T-helper 2 cell treated with Interferon-gamma antibody and Interleukin-4, amounts not matched to agents 5 μg/mL and 100 μg/mL, for 36 hours (primary cell): ENCODE measurements around the gene NLGN3.

Experiments used
- DNase-seq: peaks from one replicate; pipeline ENCODE4 v3.0.0; 2021; ENCODE audit warnings: low spot score
- H3K27ac Mint-ChIP-seq: one replicate; pipeline ENCODE4 v1.8.0; 2021; ENCODE audit warnings: mild to moderate bottlenecking, mixed read lengths
- H3K27me3 Mint-ChIP-seq: one replicate; pipeline ENCODE4 v1.8.0; 2021; ENCODE audit warnings: low read depth, mixed read lengths
- H3K36me3 Mint-ChIP-seq: one replicate; pipeline ENCODE4 v1.8.0; 2021; ENCODE audit warnings: low read depth, mixed read lengths
- H3K4me1 Mint-ChIP-seq: one replicate; pipeline ENCODE4 v1.8.0; 2021; ENCODE audit warnings: low read depth, mixed read lengths
- H3K4me3 Mint-ChIP-seq: one replicate; pipeline ENCODE4 v1.8.0; 2022; ENCODE audit warnings: mild to moderate bottlenecking, moderate library complexity, mixed read lengths
- H3K9me3 Mint-ChIP-seq: one replicate; pipeline ENCODE4 v1.8.0; 2021; ENCODE audit warnings: mixed read lengths

Gene NLGN3

DNA sequence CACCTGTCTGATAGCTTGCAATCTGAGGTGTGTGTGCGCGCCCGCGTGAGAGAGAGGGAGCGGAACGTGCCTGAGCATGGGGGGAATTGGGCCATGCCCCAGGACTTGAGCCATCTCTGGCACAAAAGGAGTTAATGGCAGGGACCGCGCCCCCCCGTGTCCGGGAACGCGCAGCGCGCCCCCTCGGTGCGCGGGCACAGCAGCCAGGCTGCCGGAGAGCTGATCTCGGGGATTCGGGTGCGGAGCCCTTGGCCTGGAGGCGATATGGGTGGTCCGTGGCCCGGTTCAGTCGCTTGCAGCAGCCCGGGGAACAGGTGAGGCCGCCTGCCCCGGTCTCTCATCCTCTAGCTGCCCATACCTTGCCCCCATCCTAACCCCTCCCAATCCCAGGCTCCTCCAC, at the start of gene NLGN3:
Gene NLGN3 (plus strand): TSS at position 191 of the 400 bp plus-strand sequence. CDS start 2,909 bp downstream, outside the sequence.
- Mint-ChIP-seq H3K36me3 (peaks cover 6% of the 10 kb centered on the region), H3K4me1 (peaks cover 7% of the 10 kb centered on the region), H3K27me3 (no peaks in the 10 kb centered on the region), H3K27ac (no peak within 1 kb of the TSS), H3K4me3 (no peak within 1 kb of the TSS), H3K9me3 (no peaks in the 10 kb centered on the region)
- DNase-seq: no peak

DNA sequence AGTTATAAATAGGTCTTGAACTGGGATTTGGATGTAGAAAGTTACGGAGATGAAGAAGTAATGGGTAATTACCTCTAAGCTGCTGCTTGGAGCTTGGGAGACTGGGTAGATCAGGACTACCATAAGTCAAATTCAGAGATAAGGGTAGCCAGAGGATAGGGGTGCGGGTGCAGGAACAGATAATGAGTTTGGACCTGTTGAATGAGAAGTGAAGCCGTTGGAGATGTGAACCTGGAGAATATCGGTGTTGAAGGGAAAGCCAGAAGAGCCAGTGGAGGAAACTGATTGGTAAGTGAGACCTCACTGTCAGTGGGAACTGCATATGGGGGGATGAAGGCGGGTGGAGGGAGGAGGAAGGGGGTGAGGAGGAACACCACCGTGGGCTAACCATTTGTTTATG, 49.6 kb upstream of the NLGN3 start:
- peaks cover 22% of the 10 kb centered on the region for H3K4me1 Mint-ChIP-seq
- DNase-seq: no peak
- peak overlapping the region; percentile 63 for H3K27ac Mint-ChIP-seq
- no peaks in the 10 kb centered on the region for H3K9me3 Mint-ChIP-seq
- H3K27me3 Mint-ChIP-seq: no peaks in the 10 kb centered on the region
- H3K4me3 Mint-ChIP-seq: peak overlapping the region; percentile 99
- H3K36me3 Mint-ChIP-seq: no peaks in the 10 kb centered on the region

DNA sequence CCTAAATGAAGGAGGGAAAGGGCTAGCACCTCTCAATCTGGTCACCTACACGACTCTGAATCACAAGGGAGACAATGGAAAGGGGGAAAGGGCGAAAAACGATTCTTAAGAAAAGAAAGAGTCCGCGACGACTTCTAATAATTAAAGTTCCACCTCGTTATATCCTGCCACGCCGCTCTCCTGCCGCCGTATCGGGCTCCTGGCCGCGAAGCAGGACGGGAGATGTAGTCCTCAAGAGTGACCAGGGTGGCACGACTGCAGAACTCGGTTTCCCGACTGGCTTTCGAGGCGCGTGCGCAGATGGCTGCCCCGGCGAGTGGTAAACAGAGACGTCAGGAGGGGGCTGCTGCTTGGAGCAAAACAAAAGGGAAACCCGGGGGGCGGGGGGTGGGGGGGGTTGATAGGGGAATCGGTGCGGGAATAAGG, 49.1 kb upstream of the NLGN3 start, which contains the start of gene FOXO4:
Gene FOXO4 (plus strand): TSS at position 297 of the 426 bp plus-strand sequence. CDS start 678 bp downstream, outside the sequence.
- Mint-ChIP-seq H3K36me3 (no peaks in the 10 kb centered on the region), H3K4me3 (peak within 1 kb of the TSS; percentile 99), H3K4me1 (peaks cover 22% of the 10 kb centered on the region), H3K27ac (peak within 1 kb of the TSS; percentile 94), H3K9me3 (no peaks in the 10 kb centered on the region), H3K27me3 (no peaks in the 10 kb centered on the region)
- DNase-seq: peak; percentile 84

DNA sequence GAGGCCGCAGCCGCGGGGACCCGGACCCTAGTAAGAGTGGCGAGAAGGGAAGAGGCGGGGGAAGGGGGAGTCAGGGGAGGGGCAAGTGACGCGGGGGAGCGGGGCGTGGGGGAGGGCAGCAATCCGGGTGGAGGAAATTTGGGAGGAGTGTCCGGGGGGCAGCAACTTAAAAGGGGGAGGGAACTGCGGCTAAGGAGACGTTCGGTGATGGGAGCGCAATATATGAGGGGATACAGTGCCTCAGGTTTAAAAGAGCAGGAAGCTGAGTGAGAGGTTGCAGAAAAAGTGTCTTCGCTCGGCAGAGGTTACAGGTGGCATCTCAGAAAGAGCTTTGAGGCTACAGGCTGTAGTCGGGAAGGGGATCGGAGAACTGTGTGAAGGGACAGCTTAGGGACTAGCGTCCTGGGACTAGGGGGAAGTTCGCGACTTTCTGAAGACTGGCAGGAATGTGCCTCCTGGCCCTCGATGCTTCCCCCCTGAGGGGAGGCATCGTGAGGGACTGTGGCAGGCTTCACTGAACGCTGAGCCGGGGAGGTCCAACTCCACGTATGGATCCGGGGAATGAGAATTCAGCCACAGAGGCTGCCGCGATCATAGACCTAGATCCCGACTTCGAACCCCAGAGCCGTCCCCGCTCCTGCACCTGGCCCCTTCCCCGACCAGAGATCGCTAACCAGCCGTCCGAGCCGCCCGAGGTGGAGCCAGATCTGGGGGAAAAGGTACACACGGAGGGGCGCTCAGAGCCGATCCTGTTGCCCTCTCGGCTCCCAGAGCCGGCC, 48.5 kb upstream of the NLGN3 start:
- Mint-ChIP-seq H3K36me3 (no peaks in the 10 kb centered on the region), H3K27me3 (no peaks in the 10 kb centered on the region), H3K4me3 (peak overlapping the region; percentile 99), H3K27ac (peak overlapping the region; percentile 94), H3K9me3 (no peaks in the 10 kb centered on the region), H3K4me1 (peaks cover 24% of the 10 kb centered on the region)
- no peak for DNase-seq

DNA sequence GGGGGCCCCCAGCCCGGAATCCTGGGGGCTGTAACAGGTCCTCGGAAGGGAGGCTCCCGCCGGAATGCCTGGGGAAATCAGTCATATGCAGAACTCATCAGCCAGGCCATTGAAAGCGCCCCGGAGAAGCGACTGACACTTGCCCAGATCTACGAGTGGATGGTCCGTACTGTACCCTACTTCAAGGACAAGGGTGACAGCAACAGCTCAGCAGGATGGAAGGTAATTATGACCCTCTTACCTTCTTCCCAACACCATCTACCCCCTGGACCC, 47.9 kb upstream of the NLGN3 start:
- Mint-ChIP-seq H3K4me1 (peaks cover 28% of the 10 kb centered on the region), H3K27ac (peak overlapping the region; percentile 10)

DNA sequence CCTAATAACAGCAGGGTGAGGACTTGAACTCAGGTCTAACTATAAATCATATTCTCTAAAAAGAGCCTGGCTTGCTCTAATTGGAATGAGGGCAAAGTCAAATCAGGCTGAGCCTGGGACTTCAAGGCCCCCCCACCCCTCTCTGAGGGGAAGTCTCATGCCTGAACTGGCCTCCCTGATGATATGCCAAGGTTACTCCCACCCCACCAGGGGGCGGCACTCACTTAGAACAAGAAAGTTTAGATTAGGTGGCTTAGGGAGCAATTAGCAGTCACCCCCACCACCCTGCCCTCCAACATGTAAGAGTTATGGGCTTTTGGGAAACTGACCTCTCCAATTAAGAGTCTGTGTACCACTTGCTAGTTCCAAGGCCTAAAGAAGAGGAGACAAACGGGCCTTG, 46.3 kb upstream of the NLGN3 start:
- Mint-ChIP-seq H3K4me3 (no peak overlapping the region), H3K36me3 (no peaks in the 10 kb centered on the region), H3K9me3 (no peaks in the 10 kb centered on the region), H3K27me3 (no peaks in the 10 kb centered on the region), H3K27ac (no peak overlapping the region), H3K4me1 (peaks cover 38% of the 10 kb centered on the region)
- peak; percentile 56 for DNase-seq

More for the DNA sequence above, 47.9 kb upstream of the NLGN3 start:
- H3K9me3 Mint-ChIP-seq: no peaks in the 10 kb centered on the region
- H3K4me3 Mint-ChIP-seq: peak overlapping the region; percentile 99
- no peak for DNase-seq
- H3K36me3 Mint-ChIP-seq: no peaks in the 10 kb centered on the region
- no peaks in the 10 kb centered on the region for H3K27me3 Mint-ChIP-seq

DNA sequence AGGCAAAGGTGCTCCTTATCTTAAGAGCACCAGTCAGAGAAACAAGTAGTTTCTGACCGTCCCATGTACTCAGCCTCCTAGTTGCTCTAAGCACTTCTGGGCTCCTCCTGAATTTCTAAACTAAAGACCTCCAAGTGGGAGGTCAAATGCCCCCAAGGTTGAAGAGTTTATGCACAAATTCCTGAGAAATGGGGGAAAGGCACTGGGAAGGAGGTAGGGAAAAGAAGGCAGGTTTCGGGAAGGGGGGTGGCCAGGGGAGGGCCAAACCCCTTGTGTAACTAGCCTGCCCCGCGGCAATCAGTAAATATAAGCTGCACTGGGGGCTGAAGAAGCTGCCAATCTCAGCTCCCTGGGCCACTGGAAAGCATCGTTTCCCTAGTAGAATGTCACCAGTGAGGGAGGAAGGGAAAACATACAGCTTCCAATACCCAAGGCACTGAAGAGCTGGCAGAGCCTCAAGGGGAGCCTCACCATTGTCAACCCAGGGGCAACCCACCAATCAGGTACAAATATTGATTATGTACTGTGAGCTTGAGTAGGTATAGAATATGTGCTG, 45.6 kb upstream of the NLGN3 start:
- Mint-ChIP-seq H3K27me3 (no peaks in the 10 kb centered on the region), H3K4me3 (no peak overlapping the region), H3K4me1 (peaks cover 41% of the 10 kb centered on the region), H3K27ac (no peak overlapping the region), H3K9me3 (no peaks in the 10 kb centered on the region), H3K36me3 (peaks cover 4% of the 10 kb centered on the region)
- DNase-seq: no peak

DNA sequence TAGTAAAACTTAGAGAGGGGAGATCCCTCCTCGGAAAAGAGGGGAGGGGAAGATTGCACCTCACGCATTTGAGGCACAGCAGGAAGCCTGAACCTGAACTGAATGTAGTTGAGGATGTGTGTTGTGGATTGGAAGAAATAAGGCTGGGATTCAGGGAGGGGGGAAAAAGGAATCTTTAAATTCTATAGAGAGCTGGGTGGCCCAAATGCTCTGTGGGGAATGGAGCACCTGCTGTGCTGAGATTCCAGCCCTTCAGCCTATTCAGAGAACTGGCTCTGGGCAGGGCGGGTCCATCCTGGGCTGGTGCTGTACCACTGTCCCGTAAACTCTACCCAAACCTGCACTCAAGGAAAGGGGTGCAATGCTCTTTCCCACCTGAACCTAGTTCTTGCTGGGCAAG, 44.9 kb upstream of the NLGN3 start:
- no peaks in the 10 kb centered on the region for H3K27me3 Mint-ChIP-seq
- no peak overlapping the region for H3K27ac Mint-ChIP-seq
- H3K36me3 Mint-ChIP-seq: peaks cover 10% of the 10 kb centered on the region
- no peaks in the 10 kb centered on the region for H3K9me3 Mint-ChIP-seq
- peaks cover 47% of the 10 kb centered on the region for H3K4me1 Mint-ChIP-seq
- H3K4me3 Mint-ChIP-seq: no peak overlapping the region
- DNase-seq: no peak

DNA sequence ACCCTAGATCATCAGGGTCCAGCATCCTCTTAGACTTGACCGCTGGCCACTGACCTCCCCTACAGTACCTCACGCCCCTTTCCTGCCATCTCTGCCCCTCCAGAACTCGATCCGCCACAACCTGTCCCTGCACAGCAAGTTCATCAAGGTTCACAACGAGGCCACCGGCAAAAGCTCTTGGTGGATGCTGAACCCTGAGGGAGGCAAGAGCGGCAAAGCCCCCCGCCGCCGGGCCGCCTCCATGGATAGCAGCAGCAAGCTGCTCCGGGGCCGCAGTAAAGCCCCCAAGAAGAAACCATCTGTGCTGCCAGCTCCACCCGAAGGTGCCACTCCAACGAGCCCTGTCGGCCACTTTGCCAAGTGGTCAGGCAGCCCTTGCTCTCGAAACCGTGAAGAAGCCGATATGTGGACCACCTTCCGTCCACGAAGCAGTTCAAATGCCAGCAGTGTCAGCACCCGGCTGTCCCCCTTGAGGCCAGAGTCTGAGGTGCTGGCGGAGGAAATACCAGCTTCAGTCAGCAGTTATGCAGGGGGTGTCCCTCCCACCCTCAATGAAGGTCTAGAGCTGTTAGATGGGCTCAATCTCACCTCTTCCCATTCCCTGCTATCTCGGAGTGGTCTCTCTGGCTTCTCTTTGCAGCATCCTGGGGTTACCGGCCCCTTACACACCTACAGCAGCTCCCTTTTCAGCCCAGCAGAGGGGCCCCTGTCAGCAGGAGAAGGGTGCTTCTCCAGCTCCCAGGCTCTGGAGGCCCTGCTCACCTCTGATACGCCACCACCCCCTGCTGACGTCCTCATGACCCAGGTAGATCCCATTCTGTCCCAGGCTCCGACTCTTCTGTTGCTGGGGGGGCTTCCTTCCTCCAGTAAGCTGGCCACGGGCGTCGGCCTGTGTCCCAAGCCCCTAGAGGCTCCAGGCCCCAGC, 43.8 kb upstream of the NLGN3 start:
- DNase-seq: no peak
- peaks cover 45% of the 10 kb centered on the region for H3K4me1 Mint-ChIP-seq
- H3K4me3 Mint-ChIP-seq: no peak overlapping the region
- peak overlapping the region; percentile 31 for H3K27ac Mint-ChIP-seq
- H3K36me3 Mint-ChIP-seq: peaks cover 14% of the 10 kb centered on the region
- H3K27me3 Mint-ChIP-seq: no peaks in the 10 kb centered on the region
- no peaks in the 10 kb centered on the region for H3K9me3 Mint-ChIP-seq

DNA sequence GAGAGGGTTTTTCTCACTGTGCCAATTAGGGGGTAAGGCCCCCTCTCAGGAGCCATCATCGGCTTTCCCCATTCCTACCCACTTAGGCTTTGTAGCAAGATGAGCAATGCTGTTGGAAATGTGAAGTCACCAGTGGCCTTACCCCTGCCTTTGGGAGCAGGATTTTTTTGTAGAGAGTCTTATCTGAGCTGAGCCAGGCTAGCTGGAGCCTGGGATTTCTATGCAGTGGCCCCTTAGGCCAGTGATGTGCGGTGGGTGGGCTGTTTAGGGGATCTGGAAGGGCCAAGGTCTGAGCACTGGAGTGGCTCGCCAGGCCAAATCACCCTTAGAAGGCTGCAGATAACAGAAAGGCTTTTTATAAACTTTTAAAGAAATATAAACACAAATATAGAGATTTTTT, 42.3 kb upstream of the NLGN3 start:
- H3K27ac Mint-ChIP-seq: peak overlapping the region; percentile 83
- H3K4me3 Mint-ChIP-seq: peak overlapping the region; percentile 55
- no peak for DNase-seq
- H3K9me3 Mint-ChIP-seq: no peaks in the 10 kb centered on the region
- no peaks in the 10 kb centered on the region for H3K27me3 Mint-ChIP-seq
- peaks cover 56% of the 10 kb centered on the region for H3K4me1 Mint-ChIP-seq
- H3K36me3 Mint-ChIP-seq: peaks cover 28% of the 10 kb centered on the region

DNA sequence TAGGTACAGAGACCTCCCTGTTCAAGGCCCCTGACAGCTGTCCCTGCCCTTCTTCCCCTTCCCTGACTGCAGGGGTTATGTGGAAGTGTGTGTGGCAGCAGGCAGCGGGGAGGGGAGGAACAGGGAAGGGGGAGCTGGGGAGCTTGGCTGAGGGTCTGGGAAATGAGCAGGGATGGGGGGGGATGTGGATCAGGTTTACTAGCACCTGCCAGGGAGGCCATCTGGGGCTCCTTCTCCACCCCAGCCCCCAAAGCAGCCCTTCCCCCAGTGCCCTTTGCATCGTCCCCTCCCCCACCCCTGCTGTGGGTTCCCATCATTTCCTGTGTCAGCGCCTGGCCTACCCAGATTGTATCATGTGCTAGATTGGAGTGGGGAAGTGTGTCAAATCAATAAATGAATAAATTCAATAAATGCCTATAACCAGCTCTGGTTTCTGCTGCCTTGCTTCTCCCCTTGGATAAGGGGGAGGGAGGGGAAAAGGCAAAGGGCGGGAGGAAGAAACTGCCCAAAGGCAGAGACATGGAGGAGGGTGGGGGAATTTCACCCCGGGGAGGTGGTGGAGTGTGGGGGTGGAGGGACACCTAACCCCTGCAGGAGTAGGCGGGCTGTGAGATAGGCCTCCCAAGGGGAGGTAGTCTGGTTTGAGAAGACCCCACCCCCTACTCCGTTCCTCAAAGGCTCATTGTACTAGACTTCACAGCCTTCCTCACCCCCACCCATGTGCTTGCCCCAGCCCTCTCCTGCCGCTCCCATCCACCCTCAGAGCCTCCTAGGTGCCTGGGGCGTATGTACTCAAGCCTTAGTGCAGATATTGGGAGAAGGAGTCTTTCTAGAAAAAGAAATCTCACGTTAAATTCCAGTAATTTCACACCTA, 41.3 kb upstream of the NLGN3 start:
- Mint-ChIP-seq H3K4me3 (peak overlapping the region; percentile 76), H3K4me1 (peaks cover 58% of the 10 kb centered on the region), H3K36me3 (peaks cover 38% of the 10 kb centered on the region), H3K27me3 (no peaks in the 10 kb centered on the region), H3K27ac (peak overlapping the region; percentile 83), H3K9me3 (no peaks in the 10 kb centered on the region)
- peak; percentile 36 for DNase-seq

DNA sequence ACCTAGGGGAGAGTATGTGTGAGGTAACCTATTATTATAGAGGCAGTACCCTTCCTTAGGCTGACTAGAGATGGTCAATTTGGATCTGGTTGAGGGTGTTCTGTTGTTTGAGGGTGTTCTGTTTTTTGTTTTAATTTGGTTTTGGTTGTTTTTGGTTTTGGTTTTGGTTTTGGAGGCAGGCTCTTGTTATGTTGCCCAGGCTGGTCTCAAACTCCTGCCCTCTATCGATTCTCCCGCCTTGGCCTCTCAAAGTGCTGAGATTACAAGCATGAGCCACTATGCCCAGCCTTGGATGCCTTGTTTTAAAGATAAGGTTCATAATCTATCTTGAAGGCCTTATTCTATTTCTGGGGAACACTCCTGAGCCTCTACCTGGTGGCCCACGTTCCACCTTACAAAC, 39.0 kb upstream of the NLGN3 start:
- Mint-ChIP-seq H3K27me3 (no peaks in the 10 kb centered on the region), H3K4me1 (peaks cover 57% of the 10 kb centered on the region)

DNA sequence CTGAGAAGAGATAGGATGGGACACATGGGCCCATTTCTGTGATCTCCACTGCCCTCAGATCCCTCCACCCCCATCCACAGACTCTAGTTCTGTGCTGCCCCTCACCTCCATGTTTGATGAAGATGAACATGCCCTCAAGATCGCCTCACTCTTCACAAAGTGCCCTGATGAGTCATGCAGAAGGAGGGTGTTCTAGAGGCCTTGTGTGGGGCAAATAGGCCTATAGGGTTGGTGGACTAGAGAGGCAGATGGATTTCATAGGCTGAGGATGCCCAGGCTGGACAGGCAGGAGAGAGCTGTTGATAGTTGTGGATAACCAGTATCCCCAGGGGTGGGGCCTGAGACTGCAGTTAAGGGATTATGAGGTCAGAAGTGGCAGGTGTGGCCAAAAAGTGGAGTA, 38.2 kb upstream of the NLGN3 start, which contains the start of gene CXorf65:
Gene CXorf65 (minus strand): TSS at position 314 of the 400 bp plus-strand sequence. CDS start 184 bp downstream, at position 130.
- Mint-ChIP-seq H3K36me3 (peaks cover 69% of the 10 kb centered on the region), H3K27ac (peak within 1 kb of the TSS; percentile 99), H3K27me3 (no peaks in the 10 kb centered on the region), H3K4me1 (peaks cover 53% of the 10 kb centered on the region), H3K9me3 (no peaks in the 10 kb centered on the region), H3K4me3 (peak within 1 kb of the TSS; percentile 94)
- DNase-seq: peak; percentile 13

More for the DNA sequence above, 39.0 kb upstream of the NLGN3 start:
- Mint-ChIP-seq H3K27ac (peak overlapping the region; percentile 92), H3K36me3 (peaks cover 61% of the 10 kb centered on the region), H3K4me3 (peak overlapping the region; percentile 83), H3K9me3 (no peaks in the 10 kb centered on the region)
- no peak for DNase-seq
